Natural killer cell (primary cell): Measurements from ENCODE around the gene ASCC3. TPM values are rescaled to one million over a fixed set of nuclear protein-coding genes. Genes with fewer than 3 reads are reported as not detected.

Source experiments
- ATAC-seq, 3 donors: fragments of 150-1000 bp in 2 of 3; fragments of 200-7000 bp in 1 of 3; cut with Tn5 transposase; 1 replicate in 1 of 3; 2 replicates in 2 of 3; pipeline ENCODE4 v1.10.0; 2021; ENCODE audit warnings: mild to moderate bottlenecking in 2 of 3, moderate library complexity in 2 of 3
- DNase-seq, 2 donors: peaks; one replicate each; pipeline versions ENCODE4 v3.0.0 to v3.0.0-alpha.2; 2013 to 2021; ENCODE audit warnings: mixed read lengths in 1 of 2
- H3K27ac ChIP-seq: one replicate; pipeline ENCODE4 v1.5.1; 2013; ENCODE audit warnings: mild to moderate bottlenecking, low read length
- H3K27me3 ChIP-seq: one replicate; pipeline ENCODE4 v1.6.1; 2013; ENCODE audit warnings: low read length; ENCODE audit not compliant: control insufficient read depth, insufficient read depth
- H3K36me3 ChIP-seq: one replicate; pipeline ENCODE4 v1.6.1; 2013; ENCODE audit warnings: low read length; ENCODE audit not compliant: control insufficient read depth, insufficient read depth
- H3K4me1 ChIP-seq: one replicate; pipeline ENCODE4 v1.6.1; 2013; ENCODE audit warnings: low read length; ENCODE audit not compliant: control insufficient read depth, insufficient read depth
- H3K4me3 ChIP-seq: one replicate; pipeline ENCODE4 v1.5.1; 2013; ENCODE audit warnings: low read length
- H3K9me3 ChIP-seq: one replicate; pipeline ENCODE4 v1.6.1; 2013; ENCODE audit warnings: low read length; ENCODE audit not compliant: control insufficient read depth, insufficient read depth
- H3K27ac Mint-ChIP-seq, 2 donors: one replicate each; pipeline ENCODE4 v1.8.0; 2022; ENCODE audit warnings: mild to moderate bottlenecking in 2 of 2, mixed read lengths in 2 of 2, moderate library complexity in 1 of 2
- H3K27me3 Mint-ChIP-seq, 2 donors: one replicate each; pipeline ENCODE4 v1.8.0; 2022; ENCODE audit warnings: low read depth in 2 of 2, mixed read lengths in 2 of 2
- H3K36me3 Mint-ChIP-seq: one replicate; pipeline ENCODE4 v1.8.0; 2022; ENCODE audit warnings: mixed read lengths
- H3K4me1 Mint-ChIP-seq, 2 donors: one replicate each; pipeline ENCODE4 v1.8.0; 2022; ENCODE audit warnings: mixed read lengths in 2 of 2
- H3K4me3 Mint-ChIP-seq: one replicate; pipeline ENCODE4 v1.8.0; 2022; ENCODE audit warnings: mild to moderate bottlenecking, moderate library complexity, mixed read lengths
- H3K9me3 Mint-ChIP-seq, 2 donors: one replicate each; pipeline ENCODE4 v1.8.0; 2022; ENCODE audit warnings: mixed read lengths in 2 of 2
- WGBS: methylation state at CpG from one replicate; pipeline ENCODE4 v1.1.7; 2013; ENCODE audit warnings: missing lambda C conversion rate; ENCODE audit not compliant: insufficient coverage; 5-methylcytosine and 5-hydroxymethylcytosine counted together
- intact Hi-C: fragments of 100-400 bp; cut with micrococcal nuclease; formaldehyde crosslinking; loops from one replicate; pipeline ENCODE4 v1.14.2; 2022
- total RNA-seq, 4 donors: library from RNA; stranded (reverse); fragments of 120-200 nt in 1 of 4; gene quantifications; one replicate each; pipeline versions ENCODE4 v1.2.3 to v1.2.4, GENCODE V29; 2013 to 2022
- TF ChIP-seq, protein P1 (sequence below): fragments of 200-600 bp; IDR thresholded peaks from one replicate; pipeline ENCODE4 v1.8.0; 2022; ENCODE audit warnings: antibody characterized with exemption

Gene ASCC3
- total RNA-seq, 3 donors from 2014 or later (not counting 1 experiment from before 2014, with no cell fraction given), result 42.3 to 50.0 (median 44.1) TPM

DNA sequence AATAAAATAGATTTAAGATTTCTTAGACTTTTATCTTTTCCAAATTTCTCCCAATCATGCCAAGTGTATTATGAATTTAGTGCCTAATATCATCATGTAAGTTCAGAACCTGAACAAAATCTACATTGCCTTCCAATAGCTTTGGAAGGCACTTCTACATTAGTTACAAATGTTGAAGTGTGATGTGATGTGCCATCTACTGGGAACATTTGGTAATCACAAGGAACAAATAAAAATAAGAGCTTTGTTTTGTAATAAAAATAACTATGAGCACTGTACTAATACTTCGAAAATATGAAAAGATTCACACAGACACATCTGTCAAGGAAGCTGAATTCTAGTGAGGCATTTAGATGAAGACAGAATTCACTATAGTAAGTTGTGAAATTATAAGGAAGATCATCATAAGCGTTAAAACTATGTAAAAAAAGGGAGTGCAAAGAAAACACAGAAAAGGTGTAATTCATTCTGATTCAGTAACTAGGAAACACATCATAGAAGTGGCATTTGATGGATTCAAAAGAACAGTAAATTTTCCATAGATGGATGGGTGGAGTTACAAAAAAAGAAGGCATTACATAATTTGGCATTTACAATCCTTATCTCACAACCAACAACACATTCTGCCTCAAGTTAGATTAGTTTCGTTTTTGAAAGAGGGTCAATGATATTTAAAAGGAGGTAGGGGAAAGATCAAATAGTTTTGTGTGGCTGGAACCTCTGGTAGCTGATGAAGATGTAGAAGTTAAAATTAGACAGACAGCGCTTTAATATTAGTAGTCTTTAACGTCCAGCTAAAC, 161.0 kb downstream of the ASCC3 start:
- peak in 2 of 3 donors; percentile 46 to 52 for ATAC-seq
- H3K27ac ChIP-seq, result no peak overlapping the region
- Mint-ChIP-seq H3K27ac (peak overlapping the region; percentile 77 to 78), H3K9me3 (no peaks in the 10 kb centered on the region), H3K4me1 (peaks cover 11% of the 10 kb centered on the region in 2 donors), H3K36me3 (no peaks in the 10 kb centered on the region), H3K4me3 (peak overlapping the region; percentile 82), H3K27me3 (no peaks in the 10 kb centered on the region)
- no peaks in the 10 kb centered on the region for H3K27me3 ChIP-seq
- H3K4me1 ChIP-seq, result no peaks in the 10 kb centered on the region
- TF ChIP-seq, protein P1, sequence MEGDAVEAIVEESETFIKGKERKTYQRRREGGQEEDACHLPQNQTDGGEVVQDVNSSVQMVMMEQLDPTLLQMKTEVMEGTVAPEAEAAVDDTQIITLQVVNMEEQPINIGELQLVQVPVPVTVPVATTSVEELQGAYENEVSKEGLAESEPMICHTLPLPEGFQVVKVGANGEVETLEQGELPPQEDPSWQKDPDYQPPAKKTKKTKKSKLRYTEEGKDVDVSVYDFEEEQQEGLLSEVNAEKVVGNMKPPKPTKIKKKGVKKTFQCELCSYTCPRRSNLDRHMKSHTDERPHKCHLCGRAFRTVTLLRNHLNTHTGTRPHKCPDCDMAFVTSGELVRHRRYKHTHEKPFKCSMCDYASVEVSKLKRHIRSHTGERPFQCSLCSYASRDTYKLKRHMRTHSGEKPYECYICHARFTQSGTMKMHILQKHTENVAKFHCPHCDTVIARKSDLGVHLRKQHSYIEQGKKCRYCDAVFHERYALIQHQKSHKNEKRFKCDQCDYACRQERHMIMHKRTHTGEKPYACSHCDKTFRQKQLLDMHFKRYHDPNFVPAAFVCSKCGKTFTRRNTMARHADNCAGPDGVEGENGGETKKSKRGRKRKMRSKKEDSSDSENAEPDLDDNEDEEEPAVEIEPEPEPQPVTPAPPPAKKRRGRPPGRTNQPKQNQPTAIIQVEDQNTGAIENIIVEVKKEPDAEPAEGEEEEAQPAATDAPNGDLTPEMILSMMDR, result peak; percentile 67
- no peaks in the 10 kb centered on the region for H3K9me3 ChIP-seq
- intact Hi-C loops, result loop anchor here (5.0 kb wide), 1 partner anchor 718 kb away; no protein-coding TSS in a partner anchor
- DNase-seq, result peak in 1 of 2 donors; percentile 27
- WGBS, result 81% methylated on average over 3 of the region's 5 CpGs
- H3K36me3 ChIP-seq, result peaks cover 5% of the 10 kb centered on the region
- no peak overlapping the region for H3K4me3 ChIP-seq

DNA sequence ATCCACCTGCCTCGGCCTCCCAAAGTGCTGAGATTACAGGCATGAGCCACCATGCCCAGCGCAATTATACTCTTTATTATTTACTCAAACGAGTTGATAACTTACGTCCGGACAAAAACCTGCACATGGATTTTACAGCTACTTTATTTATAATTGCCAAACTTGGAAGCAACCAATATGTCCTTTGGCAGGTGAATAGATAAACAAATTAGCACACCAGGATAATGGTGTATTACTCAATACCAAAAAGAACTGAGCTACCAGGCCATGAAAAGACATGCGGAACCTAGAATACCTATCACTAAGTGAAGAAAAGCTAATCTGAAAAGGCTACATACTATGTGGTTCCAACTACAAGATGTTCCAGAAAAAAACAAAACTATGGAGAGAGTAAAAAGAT, 168.1 kb downstream of the ASCC3 start:
- Histone ChIP-seq H3K36me3 (peaks cover 2% of the 10 kb centered on the region), H3K4me3 (no peak overlapping the region), H3K4me1 (no peaks in the 10 kb centered on the region), H3K27me3 (no peaks in the 10 kb centered on the region), H3K27ac (no peak overlapping the region), H3K9me3 (no peaks in the 10 kb centered on the region)
- intact Hi-C loops, result no loop called here
- DNase-seq, result no peak
- ATAC-seq, result no peak
- H3K9me3 Mint-ChIP-seq, result no peaks in the 10 kb centered on the region
- WGBS, result 95% methylated on average over 6 of the region's 6 CpGs
- no peaks in the 10 kb centered on the region for H3K36me3 Mint-ChIP-seq
- no peaks in the 10 kb centered on the region for H3K4me1 Mint-ChIP-seq
- no peak overlapping the region for H3K27ac Mint-ChIP-seq
- no peaks in the 10 kb centered on the region for H3K27me3 Mint-ChIP-seq
- TF ChIP-seq, protein P1, result no peak
- no peak overlapping the region for H3K4me3 Mint-ChIP-seq

DNA sequence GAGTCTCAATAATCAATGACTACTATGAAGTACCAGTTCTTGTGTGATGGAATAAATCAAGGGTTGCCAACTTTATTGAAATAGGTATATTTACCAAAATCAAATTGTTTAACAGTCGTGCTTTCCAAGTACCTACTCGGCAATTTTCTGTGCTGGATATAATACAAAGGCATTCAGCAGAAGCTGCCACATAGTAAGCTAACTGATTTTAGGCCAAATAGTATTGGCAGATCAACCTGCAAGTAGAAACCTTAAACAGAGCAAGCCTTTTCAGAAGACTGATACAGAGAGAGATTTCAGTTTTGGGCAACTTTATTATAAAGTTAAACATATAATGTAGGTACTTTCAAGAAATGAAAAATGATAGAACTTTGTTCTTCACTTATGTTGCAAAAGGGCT, 174.6 kb downstream of the ASCC3 start:
- intact Hi-C loops, result no loop called here
- no peak overlapping the region for H3K27ac Mint-ChIP-seq
- WGBS, result 100% methylated on average over 2 of the region's 2 CpGs
- ATAC-seq (no peak), DNase-seq (no peak)
- H3K4me3 ChIP-seq, result no peak overlapping the region
- TF ChIP-seq, protein P1, result no peak
- H3K36me3 Mint-ChIP-seq, result peaks cover 5% of the 10 kb centered on the region
- peaks cover 0 to 3% of the 10 kb centered on the region in 2 donors for H3K9me3 Mint-ChIP-seq
- no peaks in the 10 kb centered on the region for H3K4me1 ChIP-seq
- no peak overlapping the region for H3K27ac ChIP-seq
- H3K4me1 Mint-ChIP-seq, result no peaks in the 10 kb centered on the region
- H3K4me3 Mint-ChIP-seq, result no peak overlapping the region
- no peaks in the 10 kb centered on the region for H3K9me3 ChIP-seq
- no peaks in the 10 kb centered on the region for H3K27me3 Mint-ChIP-seq
- H3K36me3 ChIP-seq, result no peaks in the 10 kb centered on the region
- H3K27me3 ChIP-seq, result no peaks in the 10 kb centered on the region
